T-helper 22 cell (primary cell): ENCODE measurements around the gene TBL1XR1.
"Not testable (repeated sequence)": the region's sequence is repeated elsewhere in the genome, so short reads cannot be mapped to it uniquely, and the experiment has no call there.

ENCODE experiments used
- DNase-seq: peaks from one replicate; pipeline ENCODE4 v3.0.0-alpha.2; 2020; ENCODE audit warnings: low read depth

The TBL1XR1 gene

DNA sequence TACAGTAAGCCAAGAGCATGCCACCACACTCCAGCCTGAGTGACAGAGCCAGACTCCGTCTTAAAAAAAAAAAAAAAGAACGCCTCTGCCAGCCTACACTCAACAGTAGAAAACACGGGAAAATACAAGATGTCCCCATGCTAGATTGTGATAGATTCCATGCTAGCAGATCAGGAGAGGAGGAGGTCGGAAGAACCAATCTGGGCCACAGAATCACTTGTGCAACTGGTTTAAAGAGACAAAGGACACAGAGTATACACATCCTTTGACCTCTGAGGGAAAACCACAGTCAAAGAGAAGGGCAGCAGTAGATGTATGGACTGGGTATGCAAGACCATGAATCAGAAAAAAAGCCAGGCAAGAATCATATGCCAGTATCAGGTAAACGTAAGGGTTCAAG is 15.9 kb downstream of the TBL1XR1 start:
- DNase-seq: no peak

- no peak for DNase-seq
Observed at GRCh38 chr3:177180506-177180905, 16.8 kb downstream of the TBL1XR1 start.

DNA sequence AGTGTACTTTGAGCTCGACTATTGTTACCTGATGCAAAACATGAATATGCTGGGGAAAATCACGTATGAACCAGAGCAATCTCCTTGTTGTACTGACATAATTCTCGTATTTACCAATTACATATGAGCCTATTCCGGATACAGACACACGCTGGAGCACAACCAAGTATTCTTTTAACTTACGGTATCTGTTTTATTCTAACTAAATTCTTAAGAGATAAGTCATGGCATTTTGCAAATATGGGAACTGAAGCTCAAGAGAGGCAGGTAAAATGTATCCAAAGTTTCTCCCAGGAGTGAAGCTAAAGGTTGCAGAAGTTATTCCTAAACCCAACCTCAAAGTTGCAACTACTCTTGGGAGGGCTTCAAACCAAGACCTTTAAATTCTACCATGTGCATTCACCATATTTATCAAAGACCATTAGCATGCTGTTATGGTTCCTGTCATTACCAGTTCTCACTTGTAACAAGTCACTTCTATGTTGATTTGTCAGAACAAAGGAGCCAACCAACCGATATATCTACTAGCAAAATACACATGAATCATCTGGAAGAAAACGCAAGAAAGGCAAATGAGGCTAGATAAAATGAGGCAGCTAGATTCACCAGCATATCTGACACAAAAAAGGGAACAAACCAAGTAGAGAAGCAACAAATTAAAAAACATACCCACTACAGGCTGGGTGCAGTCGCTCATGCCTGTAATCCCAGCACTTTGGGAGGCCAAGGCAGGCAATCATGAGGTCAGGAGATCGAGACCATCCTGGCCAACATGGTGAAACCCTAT is 17.8 kb downstream of the TBL1XR1 start:
- DNase-seq: no peak

DNA sequence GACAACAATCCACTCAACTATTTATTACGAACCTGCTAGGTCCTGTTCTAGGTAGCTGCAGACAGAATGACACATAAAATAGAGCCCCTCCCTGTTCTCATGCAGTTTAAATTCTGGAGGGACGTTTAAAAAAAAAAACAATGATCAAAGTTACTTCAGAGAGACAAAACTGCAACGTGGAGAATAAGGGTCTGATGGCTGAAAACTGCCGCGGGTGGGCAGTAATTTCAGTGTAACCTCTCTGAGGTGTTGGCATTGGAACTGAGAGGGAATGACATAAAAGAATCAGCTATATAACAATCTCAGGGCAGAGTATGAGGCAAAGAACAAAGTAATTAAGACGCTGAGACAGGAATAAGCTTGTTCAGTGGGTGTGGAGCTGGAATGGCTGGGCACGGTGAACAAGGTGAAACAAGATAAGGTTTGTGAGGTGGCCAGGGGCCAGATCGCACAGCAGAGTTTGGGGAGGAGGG is 19.5 kb downstream of the TBL1XR1 start:
- DNase-seq: no peak

DNA sequence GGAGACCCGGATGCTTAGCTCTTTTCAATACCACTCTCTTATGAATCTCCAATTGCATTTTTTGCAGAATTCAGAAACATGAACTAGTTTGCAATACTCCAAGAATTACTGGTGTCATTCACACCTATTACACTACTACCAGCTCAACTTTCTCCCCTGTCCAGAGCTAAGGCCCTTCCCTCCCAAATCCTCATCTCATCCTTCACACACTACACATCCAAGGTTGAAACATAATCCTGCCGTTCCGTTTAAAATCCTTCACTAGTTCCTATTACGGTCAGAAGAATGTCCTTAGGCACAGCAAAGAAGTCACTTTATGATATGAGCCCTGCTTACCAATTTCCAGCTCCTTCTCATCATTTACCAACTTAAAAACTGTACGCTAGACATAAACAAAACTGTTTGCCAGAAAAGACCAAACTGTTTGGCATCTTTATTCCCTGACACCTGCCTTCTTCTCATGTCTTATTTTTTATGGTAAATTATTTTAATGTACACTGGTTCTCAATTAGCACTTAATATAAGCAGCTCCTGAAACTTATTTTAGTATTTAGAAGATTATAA is 22.6 kb downstream of the TBL1XR1 start:
- no peak for DNase-seq

GRCh38 chr3:177169936-177170722 is 27.2 kb downstream of the TBL1XR1 start:
- DNase-seq: no peak

- no peak for DNase-seq
Observed at GRCh38 chr3:177168431-177168830, 28.9 kb downstream of the TBL1XR1 start.

GRCh38 chr3:177162742-177163141 is 34.5 kb downstream of the TBL1XR1 start:
- no peak for DNase-seq

- DNase-seq: not testable (repeated sequence)
Observed at GRCh38 chr3:177161603-177162002, 35.7 kb downstream of the TBL1XR1 start.

- no peak for DNase-seq
Observed at GRCh38 chr3:177158461-177158860, 38.8 kb downstream of the TBL1XR1 start.

DNA sequence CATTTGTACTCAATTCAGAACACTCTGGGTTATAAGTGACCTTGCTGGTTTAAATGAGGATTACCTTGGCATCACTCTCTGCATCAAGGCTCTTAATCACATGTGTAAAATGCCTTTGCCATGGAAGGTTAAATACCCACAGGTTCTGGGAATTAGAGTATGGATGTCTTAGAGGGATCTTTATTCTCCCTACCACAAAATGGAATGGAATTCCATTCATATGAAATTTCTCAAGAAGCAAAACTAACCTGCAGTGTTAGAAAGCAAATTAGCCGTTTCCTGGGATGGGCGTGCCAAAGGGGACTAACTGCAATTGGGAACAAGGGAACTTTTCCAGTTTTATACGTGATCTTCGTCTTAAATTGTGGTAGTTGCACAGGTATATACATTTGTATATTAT is 39.8 kb downstream of the TBL1XR1 start:
- no peak for DNase-seq

GRCh38 chr3:177154733-177155132 is 42.5 kb downstream of the TBL1XR1 start:
- no peak for DNase-seq

DNA sequence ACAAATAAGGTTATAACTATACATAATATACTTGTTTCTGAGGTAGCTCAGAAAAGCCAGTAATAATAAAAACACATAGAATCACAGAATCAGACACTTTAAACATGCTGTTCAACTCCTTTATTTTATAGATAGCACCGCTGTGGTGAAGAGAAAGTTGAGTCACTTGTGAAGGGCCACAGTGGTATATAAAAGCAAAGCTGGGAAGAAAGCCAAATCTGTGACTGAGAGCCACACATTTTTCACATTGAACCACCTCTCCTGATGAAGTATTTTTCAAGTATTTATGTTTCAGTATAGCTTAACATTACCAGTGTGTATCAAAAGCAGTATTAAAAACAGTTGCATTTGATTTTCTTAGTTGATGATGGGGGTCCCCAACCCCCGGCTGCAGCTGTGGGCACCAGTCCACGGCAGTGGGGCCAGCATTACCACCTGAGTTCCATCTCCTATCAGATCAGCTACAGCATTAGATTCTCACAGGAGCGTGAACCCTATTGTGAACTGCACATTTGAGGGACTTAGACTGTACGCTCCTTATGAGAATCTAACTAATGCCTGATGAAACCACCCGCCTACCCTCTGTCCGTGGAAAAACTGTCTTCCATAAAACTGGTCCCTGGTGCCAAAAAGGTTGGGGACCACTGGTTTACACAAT is 46.2 kb downstream of the TBL1XR1 start:
- DNase-seq: no peak

DNA sequence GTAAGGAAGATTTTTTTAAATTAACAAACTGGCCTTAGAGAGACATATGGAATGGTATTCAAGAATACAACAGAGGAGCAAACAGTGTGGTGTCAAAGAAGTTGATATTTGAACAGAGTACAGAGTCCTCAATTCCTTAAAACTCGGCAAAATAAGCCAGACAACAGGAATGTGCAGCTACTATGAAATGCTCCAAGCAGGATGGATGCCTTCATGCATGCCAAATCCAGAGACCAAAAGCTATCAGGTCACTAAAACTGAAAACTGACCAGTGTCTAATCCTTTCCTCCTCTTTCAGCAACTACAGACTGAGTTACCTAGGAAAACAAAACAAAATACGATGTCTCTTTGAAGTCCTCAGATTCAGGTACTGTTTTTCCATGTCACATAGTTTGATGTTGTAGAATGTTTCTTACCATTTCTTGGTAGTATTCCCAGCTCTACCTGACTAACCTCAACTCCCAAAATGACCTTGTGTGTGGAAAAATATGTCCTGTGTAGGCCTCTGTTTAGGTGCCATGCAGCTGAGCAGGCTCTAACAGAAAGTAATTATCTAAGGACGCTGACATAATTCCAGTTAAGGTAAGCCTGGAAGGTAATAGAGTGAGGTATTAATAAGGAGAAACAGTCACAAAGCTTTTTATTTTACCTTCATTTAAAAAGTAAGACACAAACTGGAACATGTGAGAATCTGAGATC is 46.9 kb downstream of the TBL1XR1 start:
- no peak for DNase-seq

- no peak for DNase-seq
Observed at GRCh38 chr3:177149106-177149505, 48.2 kb downstream of the TBL1XR1 start.

GRCh38 chr3:177147790-177148189 is 49.5 kb downstream of the TBL1XR1 start:
- DNase-seq: no peak

DNA sequence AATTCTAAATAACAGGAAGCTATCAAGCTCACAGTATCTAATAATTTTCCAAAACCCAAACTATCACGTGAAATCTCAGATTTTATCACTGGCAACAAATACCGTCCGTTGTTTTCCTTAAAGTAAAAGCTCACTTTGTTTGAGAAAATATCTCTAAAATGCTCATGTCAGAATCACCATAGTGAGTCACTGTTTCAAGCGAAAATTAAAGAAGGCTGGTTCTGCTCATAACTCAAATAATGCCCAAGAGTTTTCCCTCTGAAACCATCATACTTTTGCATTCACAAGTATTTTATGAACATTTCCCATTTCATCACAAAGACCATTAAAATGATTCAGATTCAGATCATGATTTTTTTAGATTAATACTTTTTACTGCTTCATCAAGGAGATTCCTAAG is 50.6 kb downstream of the TBL1XR1 start:
- no peak for DNase-seq

DNA sequence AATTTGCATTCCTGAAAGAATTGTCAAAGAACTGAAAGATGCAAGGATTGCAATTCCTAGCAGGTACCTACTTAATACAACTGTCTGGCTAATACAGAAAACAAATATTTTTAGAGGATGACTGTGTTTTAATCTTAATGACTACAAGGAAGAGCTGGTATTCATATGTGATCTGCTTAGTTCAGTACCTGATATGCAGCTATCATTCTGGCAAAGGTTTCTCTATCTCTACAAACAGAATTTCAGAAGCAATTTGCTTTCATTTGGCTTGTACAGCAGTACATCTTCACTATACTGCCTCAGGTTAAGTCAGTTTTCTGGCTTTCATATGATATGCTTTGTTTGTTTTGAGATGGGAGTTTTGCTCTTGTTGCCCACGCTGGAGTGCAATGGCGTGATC is 51.3 kb downstream of the TBL1XR1 start:
- no peak for DNase-seq

GRCh38 chr3:177145381-177145780 is 51.9 kb downstream of the TBL1XR1 start:
- DNase-seq: no peak

GRCh38 chr3:177144922-177145321 is 52.4 kb downstream of the TBL1XR1 start:
- DNase-seq: no peak

- no peak for DNase-seq
Observed at GRCh38 chr3:177141899-177142646, 55.2 kb downstream of the TBL1XR1 start.
